Activated CD8-positive, alpha-beta T cell treated with anti-CD3 and anti-CD28 coated beads for 36 hours (primary cell): Measurements from ENCODE around the gene ADAM10. TPM values are rescaled to one million over a fixed set of nuclear protein-coding genes. Genes with fewer than 3 reads are reported as not detected.

Experiments used
- ATAC-seq: fragments of 200-7000 bp; cut with Tn5 transposase; one replicate; pipeline ENCODE4 v1.10.0; 2021; ENCODE audit warnings: mild to moderate bottlenecking, moderate library complexity
- CTCF ChIA-PET: fragments of 350-600 bp; sonication (Branson Sonifier 250); formaldehyde crosslinking; loops from one replicate; lab custom pipeline; 2021; ENCODE audit warnings: antibody characterized with exemption; lab: Charles Lee
- POLR2A ChIA-PET: fragments of 350-600 bp; sonication (Branson Sonifier 250); formaldehyde crosslinking; loops from one replicate; lab custom pipeline; 2021; ENCODE audit warnings: antibody characterized with exemption; lab: Charles Lee
- DNase-seq: peaks from one replicate; pipeline ENCODE4 v3.0.0-alpha.2; 2020
- H3K27ac Mint-ChIP-seq: one replicate; pipeline ENCODE4 v1.8.0; 2021; ENCODE audit warnings: mild to moderate bottlenecking, mixed read lengths
- H3K27me3 Mint-ChIP-seq: one replicate; pipeline ENCODE4 v1.8.0; 2021; ENCODE audit warnings: mixed read lengths
- H3K36me3 Mint-ChIP-seq: one replicate; pipeline ENCODE4 v1.8.0; 2021; ENCODE audit warnings: low read depth, mixed read lengths
- H3K4me1 Mint-ChIP-seq: one replicate; pipeline ENCODE4 v1.8.0; 2021; ENCODE audit warnings: low read depth, mixed read lengths
- H3K4me3 Mint-ChIP-seq: one replicate; pipeline ENCODE4 v1.8.0; 2021; ENCODE audit warnings: mild to moderate bottlenecking, moderate library complexity, mixed read lengths
- H3K9me3 Mint-ChIP-seq: one replicate; pipeline ENCODE4 v1.8.0; 2021; ENCODE audit warnings: mixed read lengths
- CTCF ChIP-seq: fragments of 200-600 bp; IDR thresholded peaks from one replicate; pipeline ENCODE4 v1.8.0; 2022; ENCODE audit warnings: antibody characterized with exemption, mild to moderate bottlenecking
- intact Hi-C: fragments of 100-400 bp; cut with micrococcal nuclease; formaldehyde crosslinking; loops from one replicate; pipeline ENCODE4 v1.10.0; 2022
- total RNA-seq, 2 experiments: library from RNA; stranded (reverse); gene quantifications; one replicate each; pipeline ENCODE4 v1.2.3, GENCODE V29; 2021

The ADAM10 gene
- total RNA-seq, 2 experiments from 2014 or later, result 76.4 to 79.4 TPM

- CTCF ChIA-PET, result interaction anchor here (1.0 kb wide), 1 partner anchor 321 kb away, joined by 3 read pairs; no protein-coding TSS in a partner anchor
- no peak for DNase-seq
- intact Hi-C loops, result no loop called here
- H3K27ac Mint-ChIP-seq, result no peak overlapping the region
- POLR2A ChIA-PET, result interaction anchor here (0.6 kb wide), 1 partner anchor 289 kb away, joined by 3 read pairs; no protein-coding TSS in a partner anchor
- ATAC-seq, result no peak
- H3K4me3 Mint-ChIP-seq, result no peak overlapping the region
- peaks cover 11% of the 10 kb centered on the region for H3K4me1 Mint-ChIP-seq
- no peaks in the 10 kb centered on the region for H3K27me3 Mint-ChIP-seq
- no peak for TF ChIP-seq CTCF
- H3K9me3 Mint-ChIP-seq, result no peaks in the 10 kb centered on the region
- H3K36me3 Mint-ChIP-seq, result peaks cover 10% of the 10 kb centered on the region
Observed at GRCh38 chr15:58590926-58591325, 158.6 kb downstream of the ADAM10 start.

GRCh38 chr15:58590236-58590635, 159.3 kb downstream of the ADAM10 start:
- CTCF ChIA-PET, result interaction anchor here (1.3 kb wide), 1 partner anchor 9 kb away, joined by 4 read pairs; no protein-coding TSS in a partner anchor
- peaks cover 8% of the 10 kb centered on the region for H3K36me3 Mint-ChIP-seq
- no peak for TF ChIP-seq CTCF
- DNase-seq, result no peak
- ATAC-seq, result no peak
- no peak overlapping the region for H3K4me3 Mint-ChIP-seq
- POLR2A ChIA-PET, result interaction anchor here (0.7 to 0.8 kb wide), 2 partner anchors 118 to 337 kb away, joined by 3 read pairs; no protein-coding TSS in a partner anchor
- peaks cover 14% of the 10 kb centered on the region for H3K4me1 Mint-ChIP-seq
- H3K27me3 Mint-ChIP-seq, result no peaks in the 10 kb centered on the region
- H3K9me3 Mint-ChIP-seq, result no peaks in the 10 kb centered on the region
- intact Hi-C loops, result no loop called here
- no peak overlapping the region for H3K27ac Mint-ChIP-seq

GRCh38 chr15:58589047-58589446, 160.5 kb downstream of the ADAM10 start:
- no peak for TF ChIP-seq CTCF
- ATAC-seq, result no peak
- H3K4me1 Mint-ChIP-seq, result peaks cover 11% of the 10 kb centered on the region
- POLR2A ChIA-PET, result interaction anchor here (0.5 to 1.2 kb wide), 2 partner anchors 17 to 51 kb away, joined by 3 read pairs; no protein-coding TSS in a partner anchor
- no peak overlapping the region for H3K4me3 Mint-ChIP-seq
- intact Hi-C loops, result no loop called here
- no peaks in the 10 kb centered on the region for H3K9me3 Mint-ChIP-seq
- CTCF ChIA-PET, result interaction anchor here (0.7 to 1.3 kb wide), 4 partner anchors 10 to 361 kb away, joined by 3 to 4 read pairs (median 4); no protein-coding TSS in a partner anchor
- H3K27ac Mint-ChIP-seq, result no peak overlapping the region
- no peak for DNase-seq
- peaks cover 2% of the 10 kb centered on the region for H3K27me3 Mint-ChIP-seq
- H3K36me3 Mint-ChIP-seq, result peaks cover 6% of the 10 kb centered on the region

DNA sequence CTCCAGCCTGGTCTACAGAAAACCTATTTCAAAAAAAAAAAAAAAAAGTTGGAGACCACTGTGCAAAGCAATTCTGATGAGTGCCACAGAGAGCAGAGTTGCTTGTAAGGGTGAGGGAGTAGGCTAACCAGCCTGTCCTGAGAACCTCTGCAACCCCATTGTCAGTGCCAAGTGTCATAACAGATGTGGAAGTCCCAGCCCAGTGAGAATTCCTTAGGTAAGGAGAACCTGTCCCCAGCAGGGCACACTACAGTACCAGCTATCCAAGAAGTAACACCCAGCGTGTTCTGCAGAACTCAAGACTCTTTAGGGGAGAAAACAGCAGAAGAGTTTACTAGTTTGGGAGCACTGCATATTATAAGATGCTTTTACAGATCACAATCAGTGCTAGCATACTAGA, 161.4 kb downstream of the ADAM10 start:
- intact Hi-C loops, result no loop called here
- Mint-ChIP-seq H3K4me1 (peaks cover 9% of the 10 kb centered on the region), H3K27me3 (peaks cover 6% of the 10 kb centered on the region), H3K9me3 (peaks cover 5% of the 10 kb centered on the region), H3K36me3 (peaks cover 2% of the 10 kb centered on the region), H3K27ac (no peak overlapping the region), H3K4me3 (no peak overlapping the region)
- ChIA-PET POLR2A (interaction anchor here (1.2 to 1.5 kb wide), 2 partner anchors 18 to 262 kb away, joined by 3 read pairs; no protein-coding TSS in a partner anchor), CTCF (no interaction called here)
- no peak for DNase-seq
- ATAC-seq, result no peak
- TF ChIP-seq CTCF, result no peak

- ATAC-seq (no peak), DNase-seq (no peak)
- no peak overlapping the region for H3K27ac Mint-ChIP-seq
- TF ChIP-seq CTCF, result no peak
- H3K27me3 Mint-ChIP-seq, result peaks cover 6% of the 10 kb centered on the region
- ChIA-PET POLR2A (interaction anchor here (1.5 kb wide), 1 partner anchor 262 kb away, joined by 3 read pairs; no protein-coding TSS in a partner anchor), CTCF (no interaction called here)
- intact Hi-C loops, result no loop called here
- H3K36me3 Mint-ChIP-seq, result no peaks in the 10 kb centered on the region
- H3K4me3 Mint-ChIP-seq, result no peak overlapping the region
- H3K4me1 Mint-ChIP-seq, result peaks cover 9% of the 10 kb centered on the region
- H3K9me3 Mint-ChIP-seq, result peaks cover 5% of the 10 kb centered on the region
Observed at GRCh38 chr15:58587486-58587885, 162.0 kb downstream of the ADAM10 start.
